Esophagus muscularis mucosa (tissue), 4 donors: ENCODE data around the gene EPHA2.
"Not testable (repeated sequence)": the region's sequence is repeated elsewhere in the genome, so short reads cannot be mapped to it uniquely, and the experiment has no call there.

Source experiments
- EP300 ChIP-seq: sonication (generic); formaldehyde crosslinking; IDR thresholded peaks from one replicate; pipeline ENCODE4 v1.6.1; 2017; ENCODE audit warnings: antibody characterized with exemption
- POLR2A ChIP-seq: fragments of 450-650 bp; IDR thresholded peaks from one replicate; pipeline ENCODE4 v1.6.1; 2017; ENCODE audit warnings: antibody characterized with exemption, moderate library complexity, mild to moderate bottlenecking, low read depth
- POLR2AphosphoS5 ChIP-seq, 2 donors: sonication (generic); formaldehyde crosslinking; IDR thresholded peaks; one replicate each; pipeline ENCODE4 v1.6.1; 2017; ENCODE audit warnings: antibody characterized with exemption in 2 of 2
- TF ChIP-seq, protein P1 (sequence below), 3 experiments: fragments of 200-600 bp in 2 of 3; fragments of 450-650 bp in 1 of 3; sonication (generic) in 2 of 3; IDR thresholded peaks; one replicate each; pipeline ENCODE4 v1.5.1; 2017 to 2019; ENCODE audit warnings: antibody characterized with exemption in 3 of 3, mild to moderate bottlenecking in 2 of 3, moderate library complexity in 1 of 3

DNA sequence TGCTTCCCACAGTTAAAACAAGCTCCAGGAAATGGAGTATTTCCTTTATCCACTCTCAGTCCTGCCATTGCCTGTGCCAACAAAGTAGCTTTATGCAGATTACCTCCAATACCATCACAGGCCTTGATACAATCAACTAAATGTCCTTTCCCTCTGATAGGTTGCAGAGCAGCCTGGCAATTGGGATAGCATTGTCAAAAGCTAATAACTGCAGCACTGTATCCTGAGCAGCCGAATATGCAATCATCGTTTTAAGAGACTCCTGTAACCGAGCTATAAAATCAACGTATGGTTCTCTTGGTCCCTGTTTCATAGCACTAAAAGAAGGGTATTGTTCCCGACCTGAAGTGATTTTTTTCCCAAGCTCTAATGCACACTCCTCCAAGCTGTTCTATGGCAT, 48.8 kb downstream of the EPHA2 start:
- not testable (repeated sequence) for TF ChIP-seq POLR2A; EP300; POLR2AphosphoS5 (IDR thresholded peaks at IDR 0.05)
- TF ChIP-seq, protein P1, sequence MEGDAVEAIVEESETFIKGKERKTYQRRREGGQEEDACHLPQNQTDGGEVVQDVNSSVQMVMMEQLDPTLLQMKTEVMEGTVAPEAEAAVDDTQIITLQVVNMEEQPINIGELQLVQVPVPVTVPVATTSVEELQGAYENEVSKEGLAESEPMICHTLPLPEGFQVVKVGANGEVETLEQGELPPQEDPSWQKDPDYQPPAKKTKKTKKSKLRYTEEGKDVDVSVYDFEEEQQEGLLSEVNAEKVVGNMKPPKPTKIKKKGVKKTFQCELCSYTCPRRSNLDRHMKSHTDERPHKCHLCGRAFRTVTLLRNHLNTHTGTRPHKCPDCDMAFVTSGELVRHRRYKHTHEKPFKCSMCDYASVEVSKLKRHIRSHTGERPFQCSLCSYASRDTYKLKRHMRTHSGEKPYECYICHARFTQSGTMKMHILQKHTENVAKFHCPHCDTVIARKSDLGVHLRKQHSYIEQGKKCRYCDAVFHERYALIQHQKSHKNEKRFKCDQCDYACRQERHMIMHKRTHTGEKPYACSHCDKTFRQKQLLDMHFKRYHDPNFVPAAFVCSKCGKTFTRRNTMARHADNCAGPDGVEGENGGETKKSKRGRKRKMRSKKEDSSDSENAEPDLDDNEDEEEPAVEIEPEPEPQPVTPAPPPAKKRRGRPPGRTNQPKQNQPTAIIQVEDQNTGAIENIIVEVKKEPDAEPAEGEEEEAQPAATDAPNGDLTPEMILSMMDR (IDR thresholded peaks at IDR 0.05), result not testable (repeated sequence)
